ENCODE measurements around the gene A2ML1. TPM values are rescaled to one million over a fixed set of nuclear protein-coding genes. Genes with fewer than 3 reads are reported as not detected.
"Not testable (repeated sequence)": the region's sequence is repeated elsewhere in the genome, so short reads cannot be mapped to it uniquely, and the experiment has no call there.

The A2ML1 gene
- total RNA-seq, 1 donor from 2014 or later, result not detected

DNA sequence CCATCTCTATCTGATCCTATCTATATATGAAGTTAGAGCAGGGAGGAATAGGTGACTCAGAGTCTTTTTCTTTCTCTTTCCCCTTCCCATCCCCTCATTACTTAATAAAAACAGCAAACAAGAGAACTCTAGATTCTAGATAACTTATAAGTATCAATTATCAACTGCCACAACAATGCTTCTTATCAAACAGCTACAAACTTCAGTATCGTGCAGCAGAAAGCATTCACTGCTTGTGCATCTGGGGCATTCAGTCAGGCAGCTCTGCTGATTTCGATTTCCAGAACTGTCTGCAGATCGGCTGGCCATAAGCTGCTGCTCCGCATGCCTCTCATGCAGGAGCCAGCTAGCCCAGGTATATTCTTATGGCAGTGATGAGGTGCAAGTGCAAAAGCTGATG, 19.4 kb downstream of the A2ML1 start:
- DNase-seq, result no peak
- ATAC-seq, result no peak
- intact Hi-C loops (cut with micrococcal nuclease), result no loop called here

DNA sequence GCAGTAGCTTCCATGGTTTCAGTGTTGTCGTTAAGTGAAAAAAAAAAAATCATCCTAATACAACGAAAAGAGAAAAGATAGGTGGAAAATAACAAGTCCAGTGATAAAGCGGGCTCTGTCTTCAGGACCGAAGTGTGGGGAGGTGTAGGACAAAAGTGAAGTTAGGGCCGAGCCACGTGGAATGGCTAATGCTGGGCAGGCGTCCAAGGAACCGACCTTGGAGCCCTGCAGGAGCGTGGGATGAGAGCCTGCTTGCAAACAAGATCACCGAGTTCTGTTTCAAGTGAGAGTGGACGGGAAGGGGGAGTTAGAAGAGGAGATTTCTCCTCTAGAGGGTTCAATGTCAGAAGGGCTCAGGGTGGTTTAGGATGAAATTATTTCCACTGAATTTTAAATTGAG, 22.2 kb downstream of the A2ML1 start:
- peak; percentile 99 for ATAC-seq
- intact Hi-C loops (cut with micrococcal nuclease), result no loop called here
- DNase-seq, result peak; percentile 83

DNA sequence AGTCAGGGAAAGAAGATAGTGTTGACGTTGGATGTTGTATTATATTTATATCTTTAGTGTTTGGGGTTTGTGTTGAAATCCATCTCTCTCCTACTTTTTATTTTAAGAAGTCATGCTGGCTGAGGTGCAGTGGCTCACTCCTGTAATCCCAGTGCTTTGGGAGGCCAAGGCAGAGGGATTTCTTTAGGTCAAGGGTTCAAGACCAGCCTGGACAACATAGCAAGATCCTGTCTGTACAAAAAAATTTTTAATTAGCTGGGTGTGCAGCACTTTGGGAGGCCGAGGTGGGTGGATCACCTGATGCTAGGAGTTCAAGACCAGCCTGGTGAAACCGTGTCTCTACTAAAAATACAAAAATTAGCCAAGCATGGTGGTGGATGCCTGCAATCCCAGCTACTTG, 23.9 kb downstream of the A2ML1 start:
- DNase-seq (no peak), ATAC-seq (no peak)
- intact Hi-C loops (cut with micrococcal nuclease), result no loop called here

DNA sequence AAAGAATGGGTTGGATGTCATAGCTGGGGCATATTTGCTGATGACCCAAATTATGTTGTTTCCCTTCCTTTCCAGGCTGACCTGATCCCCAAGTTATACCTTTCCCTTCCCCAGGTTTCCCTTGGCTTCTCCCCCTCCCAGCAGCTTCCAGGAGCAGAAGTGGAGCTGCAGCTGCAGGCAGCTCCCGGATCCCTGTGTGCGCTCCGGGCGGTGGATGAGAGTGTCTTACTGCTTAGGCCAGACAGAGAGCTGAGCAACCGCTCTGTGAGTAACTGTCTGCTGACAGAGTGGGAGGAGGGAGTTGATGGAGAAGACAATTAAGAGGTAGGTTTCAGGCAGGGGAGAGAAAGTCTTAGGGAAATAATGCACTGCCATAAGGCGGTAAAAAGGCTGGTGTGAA, 25.0 kb downstream of the A2ML1 start:
- intact Hi-C loops (cut with micrococcal nuclease), result no loop called here
- DNase-seq (no peak), ATAC-seq (no peak)

DNA sequence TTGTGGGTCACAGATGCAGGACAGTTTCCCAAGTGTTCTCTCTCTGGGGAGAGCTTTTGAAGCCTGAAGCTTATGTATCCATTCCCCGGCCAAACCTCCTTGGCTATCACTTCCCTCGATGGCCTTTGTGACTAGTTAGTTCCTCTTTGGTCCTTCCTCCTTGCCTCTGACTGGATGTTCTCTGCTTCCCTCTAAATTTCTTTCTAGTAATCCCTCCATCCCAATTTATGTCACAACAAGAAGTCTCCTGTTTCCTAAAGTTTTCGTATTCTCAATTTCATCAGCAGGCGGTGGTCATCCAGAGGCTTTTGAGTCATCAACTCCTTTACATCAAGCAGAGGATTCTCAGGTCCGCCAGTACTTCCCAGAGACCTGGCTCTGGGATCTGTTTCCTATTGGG, 27.5 kb downstream of the A2ML1 start:
- ATAC-seq (peak; percentile 35), DNase-seq (no peak)
- intact Hi-C loops (cut with micrococcal nuclease), result no loop called here

DNA sequence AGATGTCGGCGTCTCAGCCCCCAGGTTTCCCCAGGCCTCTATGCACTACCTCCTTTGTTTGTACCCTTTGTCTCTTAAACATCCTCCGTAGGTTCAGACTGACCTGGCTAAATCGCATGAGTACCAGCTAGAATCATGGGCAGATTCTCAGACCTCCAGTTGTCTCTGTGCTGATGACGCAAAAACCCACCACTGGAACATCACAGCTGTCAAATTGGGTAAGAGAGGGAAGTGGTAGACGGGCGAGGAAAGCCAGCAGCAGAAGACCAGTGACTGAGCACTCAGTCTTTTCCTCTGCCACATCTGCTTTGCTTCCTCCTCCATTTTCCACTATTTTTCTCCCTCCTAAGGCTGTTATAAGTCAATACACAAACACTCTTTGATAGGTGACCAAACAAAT, 29.7 kb downstream of the A2ML1 start:
- ATAC-seq, result no peak
- DNase-seq, result no peak
- intact Hi-C loops (cut with micrococcal nuclease), result no loop called here

DNA sequence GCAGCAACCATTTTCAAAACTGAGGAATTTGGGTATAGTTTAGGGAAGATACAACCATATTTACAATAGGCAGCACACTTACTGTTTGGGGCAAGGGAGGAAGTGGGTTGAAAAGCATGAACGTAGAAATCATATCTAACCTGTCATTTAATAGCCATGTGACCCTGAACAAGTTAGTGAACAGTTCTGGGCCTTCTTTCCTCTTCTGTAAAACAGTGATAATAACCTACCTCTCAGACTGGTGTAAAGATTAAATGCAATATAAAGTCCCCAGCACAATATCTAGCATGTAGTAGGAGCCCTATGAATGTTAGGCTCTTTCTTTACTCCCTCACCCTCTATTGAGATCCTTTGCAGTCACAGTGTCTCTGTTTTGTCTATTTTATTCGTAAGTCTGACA, 33.5 kb downstream of the A2ML1 start:
- intact Hi-C loops (cut with micrococcal nuclease), result no loop called here
- ATAC-seq (no peak), DNase-seq (no peak)

DNA sequence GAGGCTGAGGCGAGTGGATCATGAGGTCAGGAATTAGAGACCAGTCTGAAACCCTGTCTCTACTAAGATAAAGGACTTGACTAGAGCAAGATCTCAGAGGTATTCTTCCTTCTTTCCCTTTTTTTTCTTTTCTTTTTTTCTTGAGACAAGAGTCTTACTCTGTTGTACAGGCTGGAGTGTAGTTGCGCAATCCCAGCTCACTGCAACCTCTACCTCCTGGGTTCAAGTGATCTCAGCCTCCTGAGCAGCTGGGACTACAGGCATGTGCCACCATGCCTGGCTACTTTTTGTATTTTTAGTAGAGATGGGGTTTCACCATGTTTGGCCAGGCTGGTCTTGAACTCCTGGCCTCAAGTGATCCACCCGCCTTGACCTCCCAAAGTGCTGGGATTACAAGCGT, 37.0 kb downstream of the A2ML1 start:
- DNase-seq; ATAC-seq; intact Hi-C loops (cut with micrococcal nuclease): not testable (repeated sequence)

DNA sequence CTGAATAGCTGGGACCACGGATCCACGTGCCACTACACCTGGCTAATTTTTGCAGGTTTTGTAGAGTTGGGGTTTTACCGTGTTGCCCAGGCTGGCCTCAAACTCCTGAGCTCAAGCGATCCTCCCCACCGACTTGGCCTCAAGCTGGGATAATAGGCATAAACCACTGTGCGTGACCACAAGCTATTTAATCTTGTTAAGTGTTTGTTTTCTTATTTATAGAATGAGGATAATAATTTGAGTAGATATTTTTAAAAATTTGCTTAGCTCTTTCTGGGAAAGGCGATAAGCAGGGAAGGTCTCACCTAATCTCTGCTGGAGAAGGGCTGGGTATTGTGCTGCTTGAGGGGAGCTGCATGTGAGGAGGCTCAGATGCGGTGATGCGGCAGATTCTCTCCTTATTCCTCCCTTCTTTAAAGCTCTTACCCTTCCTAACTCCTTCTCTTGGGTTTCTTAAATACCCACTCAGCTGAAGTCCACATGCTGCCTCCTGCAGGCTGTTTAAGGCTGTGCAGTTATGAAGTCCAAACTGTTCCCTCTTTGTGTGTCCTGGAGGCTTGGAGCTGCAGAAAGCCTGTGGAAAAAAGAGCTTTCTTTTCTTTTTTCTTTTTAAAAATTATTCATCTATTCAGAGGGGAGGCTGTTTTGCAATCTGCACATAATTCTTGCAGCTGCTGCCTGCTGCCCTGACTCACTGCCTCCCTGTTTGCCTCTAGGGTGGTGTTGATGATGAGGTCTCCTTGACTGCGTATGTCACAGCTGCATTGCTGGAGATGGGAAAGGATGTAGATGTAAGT, 37.9 kb downstream of the A2ML1 start:
- peak; percentile 75 for ATAC-seq
- DNase-seq, result peak; percentile 35
- intact Hi-C loops (cut with micrococcal nuclease), result no loop called here

DNA sequence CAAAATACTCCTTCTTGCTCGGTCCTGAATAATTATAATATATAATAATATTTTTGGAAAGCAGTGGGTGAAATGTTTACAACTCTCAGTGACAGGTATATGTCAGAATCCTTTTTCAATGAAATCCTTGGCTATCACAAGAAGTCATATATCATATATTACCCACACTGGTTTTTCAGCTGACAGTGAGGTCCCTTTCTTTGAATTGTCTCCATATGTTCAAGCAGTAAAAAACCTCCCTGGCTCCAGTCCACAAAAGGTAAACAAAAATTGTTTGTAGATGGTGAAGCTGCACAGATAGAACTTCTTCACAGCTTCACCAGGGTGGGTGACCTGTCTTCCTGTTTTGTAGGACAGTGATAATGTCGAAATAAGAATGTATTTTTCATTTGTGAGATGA, 44.0 kb downstream of the A2ML1 start:
- intact Hi-C loops (cut with micrococcal nuclease), result no loop called here
- no peak for DNase-seq
- no peak for ATAC-seq

DNA sequence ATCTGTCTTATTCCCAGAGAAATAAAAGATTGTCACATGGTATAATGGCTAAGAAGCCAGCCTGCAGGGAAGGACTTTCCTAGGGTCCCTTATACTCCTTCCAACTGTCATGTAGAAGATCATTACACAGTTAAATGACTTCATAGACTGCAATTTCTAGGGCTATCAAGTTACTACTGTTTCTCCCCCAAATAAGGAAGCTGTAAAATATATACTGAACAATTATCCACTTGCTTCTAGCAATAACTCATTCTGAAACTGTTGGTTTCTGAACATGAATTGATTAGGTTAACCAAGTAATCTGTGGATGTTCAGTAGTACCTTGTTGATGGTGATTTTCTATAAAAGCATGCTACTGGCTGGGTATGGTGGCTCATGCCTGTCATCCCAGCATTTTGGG, 44.6 kb downstream of the A2ML1 start:
- no peak for ATAC-seq
- intact Hi-C loops (cut with micrococcal nuclease), result no loop called here
- DNase-seq, result no peak

DNA sequence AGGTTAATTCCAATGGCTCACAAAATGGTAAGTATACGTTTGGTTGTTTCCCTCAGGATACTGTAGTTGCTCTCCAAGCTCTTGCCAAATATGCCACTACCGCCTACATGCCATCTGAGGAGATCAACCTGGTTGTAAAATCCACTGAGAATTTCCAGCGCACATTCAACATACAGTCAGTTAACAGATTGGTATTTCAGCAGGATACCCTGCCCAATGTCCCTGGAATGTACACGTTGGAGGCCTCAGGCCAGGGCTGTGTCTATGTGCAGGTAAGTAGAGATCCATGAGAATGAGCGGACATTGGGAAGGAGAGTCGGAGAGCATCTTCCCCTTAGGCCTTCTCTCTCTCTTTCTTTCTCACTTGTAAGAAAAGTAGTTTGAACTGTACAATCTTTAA, 45.4 kb downstream of the A2ML1 start:
- ATAC-seq (no peak), DNase-seq (no peak)
- intact Hi-C loops (cut with micrococcal nuclease), result no loop called here

DNA sequence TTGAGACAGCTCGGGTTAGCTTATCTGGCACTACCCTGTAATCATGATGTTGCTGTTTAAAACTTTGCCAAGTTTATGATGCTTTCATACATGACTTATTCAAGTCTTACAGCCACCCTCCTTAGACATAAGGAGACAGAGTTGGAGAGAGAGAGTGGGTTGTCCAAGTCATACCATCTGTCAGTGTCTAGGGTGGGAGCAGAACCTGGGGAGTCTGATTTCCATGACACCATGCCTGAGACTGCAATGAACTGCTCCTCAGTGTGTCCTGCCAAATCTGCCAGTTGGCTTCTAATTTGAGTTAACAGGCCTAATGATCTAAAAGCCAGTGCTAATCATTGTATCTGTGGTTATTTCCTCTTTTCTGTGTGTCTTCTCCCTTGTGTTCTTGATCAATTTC, 48.2 kb downstream of the A2ML1 start:
- peak; percentile 29 for ATAC-seq
- no peak for DNase-seq
- intact Hi-C loops (cut with micrococcal nuclease), result no loop called here

DNA sequence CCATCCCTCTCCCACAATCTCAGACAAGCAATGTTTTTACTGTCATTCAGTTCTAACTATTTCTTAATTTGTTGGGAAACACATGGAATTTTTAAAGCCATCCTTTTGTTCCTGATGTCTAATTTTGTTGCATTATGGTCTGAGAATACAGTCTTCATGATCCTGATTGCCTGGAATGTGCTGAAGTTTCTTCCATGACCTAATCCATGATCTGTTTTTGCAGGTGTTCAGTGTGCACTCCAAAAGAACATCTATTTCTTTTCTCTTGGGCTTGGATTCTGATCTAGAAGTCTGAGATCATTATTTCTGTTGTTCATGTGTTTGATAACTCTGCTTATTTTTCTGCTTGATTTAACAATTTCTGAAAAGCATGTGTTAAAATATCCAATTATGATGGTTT, 48.6 kb downstream of the A2ML1 start:
- no peak for ATAC-seq
- intact Hi-C loops (cut with micrococcal nuclease), result no loop called here
- no peak for DNase-seq

DNA sequence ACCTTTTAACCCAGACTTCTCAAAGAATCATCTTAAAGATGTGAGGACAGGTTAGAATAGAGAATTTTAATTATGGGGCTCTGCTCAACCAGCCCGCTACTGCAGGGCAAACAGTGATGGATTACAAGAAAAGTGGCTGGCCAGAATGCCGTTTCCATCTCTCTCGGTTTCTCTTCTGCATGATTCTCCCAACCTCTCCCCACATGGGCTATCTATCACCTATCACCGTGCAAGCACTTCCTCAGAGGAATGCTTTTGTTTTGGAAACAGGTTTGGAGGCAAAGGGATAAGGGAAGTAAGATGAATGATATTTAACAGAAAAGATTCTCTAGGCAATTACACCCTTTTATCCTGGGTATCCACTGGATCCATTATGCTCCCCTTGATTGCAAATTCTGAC, 54.5 kb downstream of the A2ML1 start:
- ATAC-seq, result no peak
- DNase-seq, result no peak
- intact Hi-C loops (cut with micrococcal nuclease), result no loop called here

DNA sequence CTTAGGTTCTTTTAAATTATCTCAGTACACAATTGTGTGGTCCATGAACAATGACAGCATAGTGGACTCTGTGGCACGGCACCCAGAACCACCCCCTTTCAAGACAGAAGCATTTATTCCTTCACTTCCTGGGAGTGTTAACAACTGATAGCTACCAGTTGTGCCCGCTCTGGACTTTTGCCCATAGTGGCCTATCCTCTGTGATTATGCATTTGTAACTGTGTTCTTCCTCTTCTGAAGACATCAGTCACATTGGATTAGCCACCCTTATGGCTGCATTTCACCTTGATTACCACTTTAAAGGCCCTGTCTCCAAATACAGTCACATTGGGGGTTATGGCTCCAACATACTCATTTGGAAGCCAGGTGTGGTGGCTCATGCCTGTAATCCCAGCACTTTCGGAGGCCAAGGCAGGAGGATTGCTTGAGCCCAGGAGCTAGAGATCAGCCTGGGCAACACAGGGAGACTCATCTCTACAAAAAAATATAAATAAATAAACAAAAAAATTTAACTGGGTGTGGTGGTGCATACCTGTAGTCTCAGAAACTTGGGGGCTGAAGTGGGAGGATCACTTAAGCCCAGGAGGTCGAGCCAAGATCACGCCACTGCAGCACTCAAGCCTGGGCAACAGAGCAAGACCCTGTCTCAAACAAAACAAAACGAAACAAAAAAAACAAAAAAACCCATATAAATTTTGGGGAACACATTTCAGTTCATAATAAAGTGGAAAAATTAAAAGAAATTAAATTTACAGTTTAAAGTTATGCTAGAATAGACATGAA, 64.3 kb downstream of the A2ML1 start:
- DNase-seq (no peak), ATAC-seq (no peak)
- intact Hi-C loops (cut with micrococcal nuclease), result no loop called here

DNA sequence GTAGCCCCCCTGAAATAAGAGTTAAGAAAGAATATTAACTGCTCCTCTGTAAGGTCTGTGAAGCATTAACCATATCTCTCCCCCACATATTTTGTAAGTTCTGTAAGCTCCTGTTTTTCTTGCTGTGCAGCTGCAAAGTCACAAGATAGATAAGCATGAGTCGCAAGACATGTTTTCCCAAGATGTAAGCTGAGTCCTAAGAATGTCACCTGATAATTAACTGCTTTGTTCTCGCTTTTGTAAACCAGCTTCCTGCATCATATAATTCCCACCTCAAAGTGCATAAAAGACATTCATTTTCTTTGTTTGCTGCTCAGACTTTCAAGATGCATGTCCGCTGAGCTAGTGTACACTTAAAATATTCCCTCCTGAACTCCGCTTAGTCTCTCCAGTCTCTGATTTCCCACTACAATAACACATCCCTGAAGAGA, 64.9 kb downstream of the A2ML1 start:
- ATAC-seq (no peak), DNase-seq (no peak)
- intact Hi-C loops (cut with micrococcal nuclease), result no loop called here

DNA sequence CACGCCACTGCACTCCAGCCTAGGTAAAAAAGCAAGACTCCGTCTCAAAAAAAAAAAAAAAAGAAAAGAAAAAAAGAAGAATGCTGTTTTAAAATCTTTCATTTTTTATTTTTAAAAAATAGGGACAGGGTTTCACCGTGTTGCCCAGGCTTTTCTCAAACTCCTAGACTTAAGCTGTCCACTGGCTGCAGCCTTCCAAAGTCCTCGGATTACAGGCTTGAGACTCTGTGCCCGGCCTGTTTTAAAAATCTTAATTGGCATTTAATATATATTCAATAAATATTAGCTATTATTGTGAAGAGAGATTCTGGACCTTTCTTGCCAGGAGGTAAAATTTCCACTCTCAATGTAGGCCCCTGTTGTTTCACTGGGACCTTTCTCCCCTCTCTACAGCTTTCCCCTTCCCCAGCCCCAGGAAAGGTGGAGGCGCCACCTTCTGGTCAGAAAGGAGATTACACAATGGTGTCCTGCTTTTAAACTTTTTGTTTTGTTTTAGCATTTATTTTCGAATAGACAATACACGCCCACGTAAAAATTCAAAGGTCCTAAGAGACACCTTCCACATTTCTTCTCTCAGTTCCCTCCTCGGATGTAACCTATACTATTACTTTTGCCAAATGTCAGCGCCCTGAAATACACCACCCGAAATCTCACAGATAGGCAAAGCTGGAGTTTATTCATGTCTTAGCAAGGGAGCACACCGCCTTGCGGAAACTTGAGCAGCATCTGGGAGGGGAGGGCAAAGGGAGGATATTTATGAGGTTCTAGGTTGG, 68.1 kb downstream of the A2ML1 start:
- ATAC-seq (peak; percentile 87), DNase-seq (peak; percentile 37)
- intact Hi-C loops (cut with micrococcal nuclease), result loop anchor here (5.0 kb wide), 1 partner anchor 208 kb away; no protein-coding TSS in a partner anchor

DNA sequence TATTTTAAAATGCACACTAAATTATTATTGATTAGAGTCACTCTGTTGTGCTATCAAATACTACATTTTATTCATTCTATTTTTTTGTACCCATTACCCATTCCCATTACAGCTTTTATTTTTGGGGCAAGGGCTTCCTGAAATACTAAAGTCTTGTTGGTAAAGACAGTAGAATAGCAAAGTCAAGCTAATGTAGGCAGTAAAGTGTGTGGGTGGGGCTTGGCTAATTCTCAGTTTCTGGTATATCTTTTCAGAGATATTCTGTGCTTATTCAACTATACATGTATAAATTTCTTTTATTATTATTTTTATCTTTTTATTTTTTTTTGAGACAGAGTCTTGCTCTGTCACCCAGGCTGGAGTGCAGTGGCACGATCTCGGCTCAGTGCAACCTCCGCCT, 69.6 kb downstream of the A2ML1 start:
- ATAC-seq (no peak), DNase-seq (no peak)
- intact Hi-C loops (cut with micrococcal nuclease), result loop anchor here (5.0 kb wide), 1 partner anchor 210 kb away; no protein-coding TSS in a partner anchor

DNA sequence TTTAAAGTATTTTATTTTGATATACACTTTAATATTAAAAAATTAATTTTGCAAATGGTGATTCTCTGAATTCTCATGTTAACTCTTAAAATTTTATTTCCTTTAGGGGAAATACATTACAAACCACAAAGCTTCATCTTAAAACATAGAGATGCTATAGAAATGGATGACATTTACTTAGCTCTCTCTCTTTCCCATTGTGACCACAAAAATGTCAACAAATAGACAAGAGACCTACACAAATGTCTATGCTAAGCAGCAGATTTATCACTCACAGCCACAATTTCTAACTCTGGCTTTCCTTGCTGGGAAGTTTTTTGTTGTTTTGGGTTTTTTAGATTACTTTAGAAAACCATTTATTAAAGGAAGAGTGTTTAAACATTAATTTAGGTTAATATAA, 72.0 kb downstream of the A2ML1 start:
- DNase-seq (no peak), ATAC-seq (no peak)
- intact Hi-C loops (cut with micrococcal nuclease), result loop anchor here (5.0 kb wide), 1 partner anchor 212 kb away; no protein-coding TSS in a partner anchor

Measured in left ventricle myocardium superior (tissue), 1 donor.